ENCODE measurements around the gene CDKL4.

DNA sequence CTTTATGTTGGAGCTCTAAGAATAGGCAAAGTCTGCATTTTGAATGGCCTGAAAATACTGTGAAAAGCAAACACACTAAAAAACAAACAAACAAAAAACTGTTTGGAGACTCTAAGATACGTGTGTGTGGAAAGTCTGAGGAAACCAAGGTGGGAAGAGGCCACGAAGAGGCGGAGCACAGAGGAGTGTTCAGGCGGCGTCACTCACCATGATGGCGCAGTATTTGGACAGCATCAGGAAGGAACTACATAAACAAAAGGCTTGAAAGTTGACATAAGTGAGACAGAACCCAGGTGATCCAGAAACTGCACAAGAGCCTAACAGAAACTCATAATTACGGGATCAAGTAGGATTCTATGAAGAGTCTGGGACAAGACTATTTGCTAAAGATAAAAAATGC, 72.1 kb downstream of the CDKL4 start:
- TF ChIP-seq, protein P1, sequence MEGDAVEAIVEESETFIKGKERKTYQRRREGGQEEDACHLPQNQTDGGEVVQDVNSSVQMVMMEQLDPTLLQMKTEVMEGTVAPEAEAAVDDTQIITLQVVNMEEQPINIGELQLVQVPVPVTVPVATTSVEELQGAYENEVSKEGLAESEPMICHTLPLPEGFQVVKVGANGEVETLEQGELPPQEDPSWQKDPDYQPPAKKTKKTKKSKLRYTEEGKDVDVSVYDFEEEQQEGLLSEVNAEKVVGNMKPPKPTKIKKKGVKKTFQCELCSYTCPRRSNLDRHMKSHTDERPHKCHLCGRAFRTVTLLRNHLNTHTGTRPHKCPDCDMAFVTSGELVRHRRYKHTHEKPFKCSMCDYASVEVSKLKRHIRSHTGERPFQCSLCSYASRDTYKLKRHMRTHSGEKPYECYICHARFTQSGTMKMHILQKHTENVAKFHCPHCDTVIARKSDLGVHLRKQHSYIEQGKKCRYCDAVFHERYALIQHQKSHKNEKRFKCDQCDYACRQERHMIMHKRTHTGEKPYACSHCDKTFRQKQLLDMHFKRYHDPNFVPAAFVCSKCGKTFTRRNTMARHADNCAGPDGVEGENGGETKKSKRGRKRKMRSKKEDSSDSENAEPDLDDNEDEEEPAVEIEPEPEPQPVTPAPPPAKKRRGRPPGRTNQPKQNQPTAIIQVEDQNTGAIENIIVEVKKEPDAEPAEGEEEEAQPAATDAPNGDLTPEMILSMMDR (IDR thresholded peaks at IDR 0.05): no peak
- TF ChIP-seq EP300 (IDR thresholded peaks at IDR 0.05) (no peak), POLR2A (IDR thresholded peaks at IDR 0.05) (no peak), POLR2AphosphoS5 (IDR thresholded peaks at IDR 0.05) (no peak)

Measured in sigmoid colon (tissue), 4 donors.